HT-29 (cell line): ENCODE results near the gene S100A13. TPM values are rescaled to one million over a fixed set of nuclear protein-coding genes. Genes with fewer than 3 reads are reported as not detected.
A peak's percentile ranks its signal among the peaks of the same experiment; 100 is the strongest.

ENCODE experiments used
- DNase-seq: peaks from one replicate; pipeline ENCODE4 v3.0.0-alpha.2; 2015; ENCODE audit warnings: low spot score
- total RNA-seq: library from RNA; depleted of rRNA; stranded (reverse); fragments of >200 nt; shearing (Covaris generic); gene quantifications from 2 replicates; pipeline ENCODE4 v1.2.3, GENCODE V29; 2014; rRNA removed

S100A13 gene
- total RNA-seq, 1 experiment from 2014 or later: 87.3 TPM

DNA sequence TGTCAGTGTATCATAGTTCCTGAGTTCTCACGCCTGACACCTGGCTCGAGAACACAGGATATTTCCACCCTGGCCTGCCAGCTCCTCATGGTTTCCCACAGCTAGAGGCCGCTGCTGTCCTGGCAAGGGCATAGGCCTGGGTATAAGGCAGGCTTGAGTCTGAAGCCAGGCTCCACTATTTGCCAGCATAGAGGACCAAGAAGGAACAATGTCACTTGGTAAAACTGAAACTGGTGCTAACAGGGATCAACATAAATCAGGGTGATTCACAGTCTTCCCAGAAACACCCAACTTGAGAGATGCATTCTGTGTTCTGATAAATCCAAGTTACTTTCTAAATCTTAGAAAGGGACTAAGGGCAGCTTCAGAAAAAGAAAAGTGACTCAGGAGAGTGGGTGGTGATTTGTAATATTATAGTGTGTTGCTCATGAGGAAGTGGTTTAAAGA lies 54.7 kb downstream of the S100A13 start:
- peak; percentile 93 for DNase-seq

DNA sequence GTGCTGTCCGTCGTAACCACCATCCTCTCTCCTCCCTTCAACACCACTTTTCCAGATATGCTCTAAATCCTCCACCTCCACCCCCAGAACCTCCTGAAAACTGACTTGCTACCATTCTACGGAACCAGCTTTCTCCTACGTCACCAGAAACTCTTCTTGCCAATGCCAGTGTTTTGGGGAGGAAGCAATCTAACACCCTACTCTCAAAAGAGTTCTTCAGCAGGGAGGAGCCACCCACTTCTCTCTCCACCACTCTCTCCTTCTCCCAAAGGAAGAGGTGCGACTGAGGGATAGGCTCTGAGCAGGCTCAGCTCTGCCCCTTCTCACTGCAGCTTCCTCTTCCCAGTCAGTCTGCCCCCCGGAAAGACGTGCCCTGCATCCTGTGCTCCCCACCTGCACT lies 55.6 kb downstream of the S100A13 start:
- no peak for DNase-seq

GRCh38 chr1:153570874-153571273 lies 56.4 kb downstream of the S100A13 start:
- DNase-seq: no peak

DNA sequence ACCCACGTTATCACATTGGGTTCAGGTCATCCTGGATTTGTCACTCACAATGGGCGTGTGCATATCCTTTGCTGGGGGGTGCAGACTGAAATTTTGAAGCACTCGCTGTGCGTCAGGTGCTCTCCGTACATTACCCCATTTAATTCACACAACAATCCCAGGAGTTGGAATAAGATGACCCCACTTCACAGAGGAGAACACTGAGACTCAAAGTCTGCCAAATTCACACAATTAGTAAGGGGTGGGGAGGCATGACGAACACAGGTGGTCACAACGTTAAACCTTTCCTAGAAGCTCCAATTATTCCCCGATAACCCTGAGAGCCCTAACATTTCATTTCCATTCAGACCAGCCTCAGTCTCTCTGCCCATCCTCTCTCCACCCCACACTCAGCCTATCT lies 57.8 kb downstream of the S100A13 start:
- DNase-seq: no peak

Other genes starting within 250 kb of the S100A13 start
- gene S100A8, start 236.4 kb downstream of the S100A13 start, total RNA-seq: not detected in 2 replicates
- gene S100A7A, start 211.0 kb downstream of the S100A13 start, total RNA-seq: not detected in 2 replicates
- gene S100A7, start 166.9 kb downstream of the S100A13 start, total RNA-seq: not detected in 2 replicates
- 2,272 and 2,428 TPM in 2 replicates for gene S100A6, start 91.5 kb downstream of the S100A13 start, total RNA-seq
- 4.0 and 9.8 TPM in 2 replicates for gene S100A5, start 86.6 kb downstream of the S100A13 start, total RNA-seq
- 694 and 702 TPM in 2 replicates for gene S100A4, start 81.7 kb downstream of the S100A13 start, total RNA-seq
- gene S100A3, start 78.2 kb downstream of the S100A13 start, total RNA-seq: 2.6 and 4.9 TPM in 2 replicates
- 17.9 and 26.4 TPM in 2 replicates for gene S100A2, start 61.7 kb downstream of the S100A13 start, total RNA-seq
- gene S100A16, start 14.4 kb downstream of the S100A13 start, total RNA-seq: 282 and 292 TPM in 2 replicates
- gene S100A14, start 11.2 kb downstream of the S100A13 start, total RNA-seq: 35.6 and 46.2 TPM in 2 replicates
- 0.15 TPM in 1 of 2 replicates, not detected in the other for gene S100A1, start 929 bp upstream of the S100A13 start, total RNA-seq
- 63.7 and 69.4 TPM in 2 replicates for gene CHTOP, start 6.6 kb upstream of the S100A13 start, total RNA-seq
- 45.5 and 46.0 TPM in 2 replicates for gene SNAPIN, start 31.2 kb upstream of the S100A13 start, total RNA-seq
- 144 and 159 TPM in 2 replicates for gene ILF2, start 43.5 kb upstream of the S100A13 start, total RNA-seq
- gene NPR1, start 51.2 kb upstream of the S100A13 start, total RNA-seq: not detected in 2 replicates
- gene INTS3, start 100.5 kb upstream of the S100A13 start, total RNA-seq: 23.4 and 28.9 TPM in 2 replicates
- gene SLC27A3, start 147.9 kb upstream of the S100A13 start, total RNA-seq: 13.8 and 14.7 TPM in 2 replicates